HepG2 (cell line): ENCODE data around the gene RLF. TPM values are rescaled to one million over a fixed set of nuclear protein-coding genes. Genes with fewer than 3 reads are reported as not detected.

Experiments used
- BRD4 ChIP-seq: sonication (generic); formaldehyde crosslinking; IDR thresholded peaks from 2 replicates; pipeline ENCODE4 v1.4.0; 2020; ENCODE audit warnings: missing genetic modification reagents
- FOSL2 ChIP-seq: sonication (generic); formaldehyde crosslinking; IDR thresholded peaks from 2 replicates; pipeline ENCODE4 v1.4.0; 2020; ENCODE audit warnings: missing genetic modification reagents
- GABPB1 ChIP-seq: IDR thresholded peaks from 2 replicates; pipeline ENCODE4 v1.6.1; 2016; ENCODE audit warnings: mild to moderate bottlenecking, missing genetic modification reagents, moderate library complexity, missing compliant biosample characterization
- HNRNPH1 ChIP-seq: fragments of 200-400 bp; formaldehyde crosslinking; optimal IDR thresholded peaks from 2 replicates; pipeline ENCODE3; 2017; ENCODE audit warnings: mild to moderate bottlenecking, low read depth, low read length
- MAFF ChIP-seq: IDR thresholded peaks from 2 replicates; pipeline ENCODE4 v1.6.1; 2011; ENCODE audit warnings: low read depth, low read length, improper control_type of control experiment
- MED8 ChIP-seq: sonication (generic); formaldehyde crosslinking; IDR thresholded peaks from 2 replicates; pipeline ENCODE4 v1.8.1; 2023; ENCODE audit warnings: mild to moderate bottlenecking, missing genetic modification reagents; ENCODE audit not compliant: insufficient replicate concordance
- NFE2 ChIP-seq: sonication (generic); formaldehyde crosslinking; IDR thresholded peaks from 2 replicates; pipeline ENCODE4 v1.4.0; 2020; ENCODE audit warnings: missing genetic modification reagents
- NFE2L1 ChIP-seq: sonication (generic); formaldehyde crosslinking; IDR thresholded peaks from 2 replicates; pipeline ENCODE4 v1.4.0; 2020; ENCODE audit warnings: missing genetic modification reagents, mild to moderate bottlenecking, borderline replicate concordance
- NFIC ChIP-seq: IDR thresholded peaks from 2 replicates; pipeline ENCODE4 v1.6.1; 2012; ENCODE audit warnings: mild to moderate bottlenecking, low read length, inconsistent platforms
- NFYC ChIP-seq: IDR thresholded peaks from 2 replicates; pipeline ENCODE4 v1.6.1; 2016; ENCODE audit warnings: missing genetic modification reagents, missing compliant biosample characterization
- SCMH1 ChIP-seq: sonication (generic); formaldehyde crosslinking; IDR thresholded peaks from 2 replicates; pipeline ENCODE4 v1.9.0; 2021; ENCODE audit warnings: missing genetic modification reagents, mild to moderate bottlenecking, borderline replicate concordance
- SOX5 ChIP-seq: IDR thresholded peaks from 2 replicates; pipeline ENCODE4 v1.6.1; 2016; ENCODE audit warnings: borderline replicate concordance
- ZBTB21 ChIP-seq: sonication (generic); formaldehyde crosslinking; IDR thresholded peaks from 2 replicates; pipeline ENCODE4 v1.4.0; 2020; ENCODE audit warnings: missing genetic modification reagents
- ZMAT3 ChIP-seq: sonication (generic); formaldehyde crosslinking; conservative IDR thresholded peaks from 2 replicates; pipeline ENCODE4 v1.7.0; 2021; ENCODE audit warnings: missing genetic modification reagents
- ZNF34 ChIP-seq: sonication (generic); formaldehyde crosslinking; IDR thresholded peaks from 2 replicates; pipeline ENCODE4 v1.4.0; 2020; ENCODE audit warnings: mild to moderate bottlenecking, missing genetic modification reagents, borderline replicate concordance
- ZNF891 ChIP-seq: sonication (generic); formaldehyde crosslinking; IDR thresholded peaks from 2 replicates; pipeline ENCODE4 v1.5.0; 2020; ENCODE audit warnings: mild to moderate bottlenecking, missing genetic modification reagents
- ZSCAN21 ChIP-seq: sonication (generic); formaldehyde crosslinking; IDR thresholded peaks from 2 replicates; pipeline ENCODE4 v1.8.0; 2022; ENCODE audit warnings: mild to moderate bottlenecking, missing genetic modification reagents, moderate library complexity, borderline replicate concordance
- ZSCAN29 ChIP-seq: sonication (generic); formaldehyde crosslinking; conservative IDR thresholded peaks from 2 replicates; pipeline ENCODE4 v1.4.0; 2020; ENCODE audit warnings: mild to moderate bottlenecking, missing genetic modification reagents
- ZSCAN30 ChIP-seq: sonication (generic); formaldehyde crosslinking; IDR thresholded peaks from 2 replicates; pipeline ENCODE4 v1.5.0; 2020; ENCODE audit warnings: mild to moderate bottlenecking, missing genetic modification reagents
- polyA plus RNA-seq, 8 experiments: library from polyadenylated mRNA; depleted of rRNA in 3 of 8; stranded (reverse) in 7 of 8; unstranded in 1 of 8; fragments of >200 nt; fragmentation: Illumina TruSeq in 4 of 8; extraction: Trizol in 4 of 8; gene quantifications; 2 replicates each; pipeline versions ENCODE4 v1.2.1 to v1.2.3, GENCODE V29; 2011 to 2016; ENCODE audit warnings: low read depth in 4 of 8, missing spikeins in 1 of 8, mixed read lengths in 1 of 8; ENCODE audit not compliant: insufficient read depth in 1 of 8
- total RNA-seq, 5 experiments: library from RNA; depleted of rRNA; stranded (reverse); fragments of >200 nt; fragmentation: Illumina TruSeq; extraction: Trizol; gene quantifications; 2 replicates each; pipeline ENCODE4 v1.2.3, GENCODE V29; 2016; ENCODE audit warnings: low read depth in 1 of 5
- TF ChIP-seq, protein P1 (sequence below): sonication (generic); formaldehyde crosslinking; IDR thresholded peaks from 2 replicates; pipeline ENCODE4 v1.4.0; 2020; ENCODE audit warnings: mild to moderate bottlenecking, missing genetic modification reagents
- TF ChIP-seq, protein P2 (sequence below): IDR thresholded peaks from 2 replicates; pipeline ENCODE4 v1.6.1; 2016; ENCODE audit warnings: missing compliant biosample characterization, missing genetic modification reagents, borderline replicate concordance
- TF ChIP-seq, protein P3 (sequence below): IDR thresholded peaks from 2 replicates; pipeline ENCODE4 v1.6.1; 2016; ENCODE audit warnings: mild to moderate bottlenecking, missing biosample characterization, missing genetic modification reagents
- TF ChIP-seq, protein P4 (sequence below): IDR thresholded peaks from 2 replicates; pipeline ENCODE4 v1.6.1; 2016

RLF gene
- total and polyA plus RNA-seq, 2 of the 13 experiments (the other 11 are each of a cell fraction or from before 2014, with no cell fraction given): 9.0 to 15.7 TPM

DNA sequence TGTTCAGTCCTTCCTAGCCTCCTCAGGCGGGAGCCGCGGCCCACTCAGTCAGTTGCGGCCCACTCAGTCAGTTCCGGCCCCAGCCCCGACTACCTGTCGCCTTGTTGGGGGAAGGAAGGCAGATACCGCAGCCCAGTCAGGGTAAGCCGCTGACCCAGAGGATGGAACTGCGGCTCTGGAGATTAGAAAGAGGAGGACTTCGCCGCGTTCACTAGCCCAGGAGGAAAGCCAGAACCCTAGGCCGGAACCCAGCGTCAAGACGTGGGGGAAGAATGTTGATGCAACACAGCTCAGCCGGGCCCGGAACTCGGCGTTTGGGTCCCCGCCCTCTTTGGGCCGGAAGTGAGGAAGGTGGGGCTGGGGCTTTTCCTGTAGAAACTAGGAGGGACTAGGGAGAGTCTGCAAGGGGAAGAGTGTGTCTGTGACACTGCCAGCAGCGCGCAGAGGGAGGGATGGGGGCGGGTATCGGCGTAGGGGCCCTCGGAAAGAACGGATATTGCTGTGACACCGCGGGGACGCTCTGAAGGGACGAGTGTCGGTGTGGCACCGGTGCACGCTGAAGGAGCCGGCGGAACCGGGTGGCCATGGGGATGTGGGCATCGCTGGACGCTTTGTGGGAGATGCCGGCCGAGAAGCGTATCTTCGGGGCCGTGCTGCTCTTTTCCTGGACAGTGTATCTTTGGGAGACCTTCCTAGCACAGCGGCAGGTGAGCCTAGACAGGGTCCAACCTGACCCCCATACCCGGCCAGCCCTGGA lies 96.7 kb downstream of the RLF start, which contains the start of gene ZMPSTE24 (continued):
- TF ChIP-seq, protein P1, sequence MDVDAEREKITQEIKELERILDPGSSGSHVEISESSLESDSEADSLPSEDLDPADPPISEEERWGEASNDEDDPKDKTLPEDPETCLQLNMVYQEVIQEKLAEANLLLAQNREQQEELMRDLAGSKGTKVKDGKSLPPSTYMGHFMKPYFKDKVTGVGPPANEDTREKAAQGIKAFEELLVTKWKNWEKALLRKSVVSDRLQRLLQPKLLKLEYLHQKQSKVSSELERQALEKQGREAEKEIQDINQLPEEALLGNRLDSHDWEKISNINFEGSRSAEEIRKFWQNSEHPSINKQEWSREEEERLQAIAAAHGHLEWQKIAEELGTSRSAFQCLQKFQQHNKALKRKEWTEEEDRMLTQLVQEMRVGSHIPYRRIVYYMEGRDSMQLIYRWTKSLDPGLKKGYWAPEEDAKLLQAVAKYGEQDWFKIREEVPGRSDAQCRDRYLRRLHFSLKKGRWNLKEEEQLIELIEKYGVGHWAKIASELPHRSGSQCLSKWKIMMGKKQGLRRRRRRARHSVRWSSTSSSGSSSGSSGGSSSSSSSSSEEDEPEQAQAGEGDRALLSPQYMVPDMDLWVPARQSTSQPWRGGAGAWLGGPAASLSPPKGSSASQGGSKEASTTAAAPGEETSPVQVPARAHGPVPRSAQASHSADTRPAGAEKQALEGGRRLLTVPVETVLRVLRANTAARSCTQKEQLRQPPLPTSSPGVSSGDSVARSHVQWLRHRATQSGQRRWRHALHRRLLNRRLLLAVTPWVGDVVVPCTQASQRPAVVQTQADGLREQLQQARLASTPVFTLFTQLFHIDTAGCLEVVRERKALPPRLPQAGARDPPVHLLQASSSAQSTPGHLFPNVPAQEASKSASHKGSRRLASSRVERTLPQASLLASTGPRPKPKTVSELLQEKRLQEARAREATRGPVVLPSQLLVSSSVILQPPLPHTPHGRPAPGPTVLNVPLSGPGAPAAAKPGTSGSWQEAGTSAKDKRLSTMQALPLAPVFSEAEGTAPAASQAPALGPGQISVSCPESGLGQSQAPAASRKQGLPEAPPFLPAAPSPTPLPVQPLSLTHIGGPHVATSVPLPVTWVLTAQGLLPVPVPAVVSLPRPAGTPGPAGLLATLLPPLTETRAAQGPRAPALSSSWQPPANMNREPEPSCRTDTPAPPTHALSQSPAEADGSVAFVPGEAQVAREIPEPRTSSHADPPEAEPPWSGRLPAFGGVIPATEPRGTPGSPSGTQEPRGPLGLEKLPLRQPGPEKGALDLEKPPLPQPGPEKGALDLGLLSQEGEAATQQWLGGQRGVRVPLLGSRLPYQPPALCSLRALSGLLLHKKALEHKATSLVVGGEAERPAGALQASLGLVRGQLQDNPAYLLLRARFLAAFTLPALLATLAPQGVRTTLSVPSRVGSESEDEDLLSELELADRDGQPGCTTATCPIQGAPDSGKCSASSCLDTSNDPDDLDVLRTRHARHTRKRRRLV: peak; percentile 94
- TF ChIP-seq BRD4 (CRISPR knock-in tag): peak; percentile 61; the same call in 1 of the 2 replicates
- peak; percentile 61 for TF ChIP-seq ZMAT3 (CRISPR knock-in tag)
- TF ChIP-seq ZSCAN30: peak; percentile 64; the same call in 1 of the 2 replicates
- TF ChIP-seq ZNF891 (CRISPR knock-in tag): peak; percentile 90
- TF ChIP-seq FOSL2 (CRISPR knock-in tag): peak; percentile 71
- peak; percentile 12 for TF ChIP-seq HNRNPH1
- no peak for TF ChIP-seq NFE2L1 (CRISPR knock-in tag)
- peak; percentile 54; the same call in 1 of the 2 replicates for TF ChIP-seq ZSCAN21 (CRISPR knock-in tag)
- TF ChIP-seq ZNF34: peak; percentile 99
- peak; percentile 99 for TF ChIP-seq GABPB1 (CRISPR knock-in tag)
- TF ChIP-seq, protein P2, sequence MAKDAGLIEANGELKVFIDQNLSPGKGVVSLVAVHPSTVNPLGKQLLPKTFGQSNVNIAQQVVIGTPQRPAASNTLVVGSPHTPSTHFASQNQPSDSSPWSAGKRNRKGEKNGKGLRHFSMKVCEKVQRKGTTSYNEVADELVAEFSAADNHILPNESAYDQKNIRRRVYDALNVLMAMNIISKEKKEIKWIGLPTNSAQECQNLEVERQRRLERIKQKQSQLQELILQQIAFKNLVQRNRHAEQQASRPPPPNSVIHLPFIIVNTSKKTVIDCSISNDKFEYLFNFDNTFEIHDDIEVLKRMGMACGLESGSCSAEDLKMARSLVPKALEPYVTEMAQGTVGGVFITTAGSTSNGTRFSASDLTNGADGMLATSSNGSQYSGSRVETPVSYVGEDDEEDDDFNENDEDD (CRISPR knock-in tag): peak; percentile 80
- TF ChIP-seq NFE2: no peak
- peak; percentile 51; the same call in 1 of the 2 replicates for TF ChIP-seq ZBTB21 (CRISPR knock-in tag)
- TF ChIP-seq SOX5 (CRISPR knock-in tag): peak; percentile 47; the same call in 1 of the 2 replicates
- TF ChIP-seq MED8 (CRISPR knock-in tag): peak; percentile 81
- TF ChIP-seq MAFF: no peak
- TF ChIP-seq NFIC: 0 out of 2 replicates have a peak, but pooled peaks have one; percentile 19
- TF ChIP-seq NFYC: no peak
- TF ChIP-seq, protein P3, sequence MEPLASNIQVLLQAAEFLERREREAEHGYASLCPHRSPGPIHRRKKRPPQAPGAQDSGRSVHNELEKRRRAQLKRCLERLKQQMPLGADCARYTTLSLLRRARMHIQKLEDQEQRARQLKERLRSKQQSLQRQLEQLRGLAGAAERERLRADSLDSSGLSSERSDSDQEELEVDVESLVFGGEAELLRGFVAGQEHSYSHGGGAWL: peak; percentile 87
- no peak; the same call in 1 of the 2 replicates for TF ChIP-seq ZSCAN29 (CRISPR knock-in tag)
- TF ChIP-seq, protein P4, sequence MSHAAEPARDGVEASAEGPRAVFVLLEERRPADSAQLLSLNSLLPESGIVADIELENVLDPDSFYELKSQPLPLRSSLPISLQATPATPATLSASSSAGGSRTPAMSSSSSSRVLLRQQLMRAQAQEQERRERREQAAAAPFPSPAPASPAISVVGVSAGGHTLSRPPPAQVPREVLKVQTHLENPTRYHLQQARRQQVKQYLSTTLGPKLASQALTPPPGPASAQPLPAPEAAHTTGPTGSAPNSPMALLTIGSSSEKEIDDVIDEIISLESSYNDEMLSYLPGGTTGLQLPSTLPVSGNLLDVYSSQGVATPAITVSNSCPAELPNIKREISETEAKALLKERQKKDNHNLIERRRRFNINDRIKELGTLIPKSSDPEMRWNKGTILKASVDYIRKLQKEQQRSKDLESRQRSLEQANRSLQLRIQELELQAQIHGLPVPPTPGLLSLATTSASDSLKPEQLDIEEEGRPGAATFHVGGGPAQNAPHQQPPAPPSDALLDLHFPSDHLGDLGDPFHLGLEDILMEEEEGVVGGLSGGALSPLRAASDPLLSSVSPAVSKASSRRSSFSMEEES (CRISPR knock-in tag): peak; percentile 46; the same call in 1 of the 2 replicates
- TF ChIP-seq SCMH1 (CRISPR knock-in tag): no peak
